Mucosa of stomach (tissue), 1 donor: ENCODE results near the gene CCDC60.

Experiments
- H3K27me3 ChIP-seq: one replicate; pipeline ENCODE4 v1.7.0; 2013; ENCODE audit warnings: mild to moderate bottlenecking, low read length; ENCODE audit not compliant: control insufficient read depth, insufficient read depth
- H3K36me3 ChIP-seq: one replicate; pipeline ENCODE4 v1.7.0; 2013; ENCODE audit warnings: low read length; ENCODE audit not compliant: control insufficient read depth, insufficient read depth
- H3K4me1 ChIP-seq: one replicate; pipeline ENCODE4 v1.7.0; 2013; ENCODE audit warnings: mild to moderate bottlenecking, low read length; ENCODE audit not compliant: control insufficient read depth, insufficient read depth
- H3K4me3 ChIP-seq: one replicate; pipeline ENCODE4 v1.7.0; 2013; ENCODE audit warnings: low read length
- H3K9ac ChIP-seq: one replicate; pipeline ENCODE4 v1.7.0; 2013; ENCODE audit warnings: mild to moderate bottlenecking, low read length, moderate library complexity
- H3K9me3 ChIP-seq: one replicate; pipeline ENCODE4 v1.7.0; 2013; ENCODE audit warnings: mild to moderate bottlenecking, low read length, moderate library complexity; ENCODE audit not compliant: control insufficient read depth
- donor health status: Pancreatic carcinoma.

Gene CCDC60, protein sequence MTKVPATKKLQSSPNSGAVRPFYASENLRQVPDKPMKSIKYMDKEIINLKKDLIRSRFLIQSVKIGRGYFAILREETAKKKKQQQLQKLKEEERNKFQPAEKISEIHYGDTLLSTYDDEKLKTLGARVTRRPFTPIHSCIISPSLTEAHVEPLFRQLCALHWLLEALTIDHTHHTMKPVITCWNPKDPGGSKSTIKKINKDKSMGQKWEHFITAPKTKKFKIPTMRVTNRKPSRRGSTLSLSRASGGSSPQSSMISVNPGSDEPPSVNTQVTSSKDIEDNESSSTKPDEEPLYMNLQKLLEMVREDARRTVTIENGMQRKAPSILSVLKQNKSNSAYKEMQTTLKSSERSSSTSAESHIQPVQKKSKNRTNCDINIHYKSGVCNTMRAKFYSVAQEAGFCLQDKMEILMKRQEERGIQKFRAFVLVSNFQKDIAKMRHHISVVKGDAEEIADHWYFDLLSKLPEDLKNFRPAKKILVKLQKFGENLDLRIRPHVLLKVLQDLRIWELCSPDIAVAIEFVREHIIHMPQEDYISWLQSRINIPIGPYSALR

GRCh38 chr12:119334430-119335170 lies at the start of gene CCDC60:
Gene CCDC60, plus strand, starts transcription at chr12:119334729. Its CDS starts 448 bp downstream, at chr12:119335177.
- Histone ChIP-seq H3K4me1 (no peaks in the 10 kb centered on the region), H3K4me3 (no peak within 1 kb of the TSS), H3K9ac (no peak within 1 kb of the TSS), H3K36me3 (no peaks in the 10 kb centered on the region), H3K9me3 (no peaks in the 10 kb centered on the region), H3K27me3 (peaks cover 4% of the 10 kb centered on the region)

GRCh38 chr12:119288576-119288975 lies 46.0 kb upstream of the CCDC60 start:
- H3K4me1 ChIP-seq = no peaks in the 10 kb centered on the region
- H3K36me3 ChIP-seq = no peaks in the 10 kb centered on the region
- H3K9ac ChIP-seq = no peak overlapping the region
- no peaks in the 10 kb centered on the region for H3K9me3 ChIP-seq
- H3K27me3 ChIP-seq = no peaks in the 10 kb centered on the region
- no peak overlapping the region for H3K4me3 ChIP-seq

DNA sequence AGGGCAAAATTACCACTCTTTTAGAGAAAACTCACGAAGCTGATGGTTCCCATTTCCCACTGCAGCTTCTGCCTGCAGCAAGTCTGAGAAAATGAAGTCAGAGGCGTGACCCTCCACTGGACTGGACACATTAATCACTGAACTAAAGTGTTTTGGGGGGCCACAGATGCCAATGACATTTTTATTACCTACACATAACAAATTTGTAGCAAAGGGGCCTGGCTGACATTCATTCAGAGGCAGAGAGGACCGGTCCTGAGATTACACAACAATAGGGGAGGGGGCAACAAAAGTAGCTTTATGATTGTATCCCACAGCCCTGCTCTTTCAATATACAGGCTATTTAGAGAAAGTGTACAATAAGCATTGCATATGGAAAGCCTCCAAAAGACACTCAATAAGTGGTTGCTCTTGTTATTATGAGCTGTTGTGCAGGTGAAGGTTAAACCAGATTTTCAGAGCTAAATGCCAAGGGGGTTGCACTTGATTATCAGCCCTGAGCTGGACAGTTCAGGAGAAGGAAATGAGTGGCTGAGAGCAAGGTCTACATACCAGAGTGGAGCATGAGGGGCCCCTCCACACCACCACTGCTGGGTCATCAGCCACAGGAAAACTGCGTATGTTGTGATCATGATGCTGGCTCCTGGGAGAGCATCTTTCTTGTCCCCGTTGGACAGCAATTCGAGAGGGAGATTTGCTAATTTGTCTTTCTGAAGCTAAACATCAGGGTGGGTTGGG lies 41.5 kb upstream of the CCDC60 start:
- H3K9ac ChIP-seq = no peak overlapping the region
- H3K36me3 ChIP-seq = no peaks in the 10 kb centered on the region
- no peak overlapping the region for H3K4me3 ChIP-seq
- H3K4me1 ChIP-seq = no peaks in the 10 kb centered on the region
- no peaks in the 10 kb centered on the region for H3K9me3 ChIP-seq
- H3K27me3 ChIP-seq = no peaks in the 10 kb centered on the region

DNA sequence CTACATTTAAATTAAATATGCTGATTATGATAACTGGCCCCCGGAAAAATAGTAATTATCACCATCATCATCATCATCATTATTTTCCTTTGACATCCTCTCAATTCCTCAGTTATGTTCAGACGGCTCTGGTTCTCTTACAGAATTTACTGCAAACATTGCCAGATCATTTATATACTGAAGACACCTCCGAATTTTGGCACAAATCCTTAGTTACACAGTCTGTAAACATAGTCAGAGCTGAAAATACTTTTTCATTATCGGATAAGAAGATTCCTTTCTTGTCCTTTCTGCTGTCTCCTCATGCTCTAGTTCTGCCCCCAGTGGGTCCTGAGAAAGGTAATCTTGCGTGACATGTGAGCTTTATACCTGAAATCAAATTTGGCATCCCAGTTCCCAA lies 40.3 kb upstream of the CCDC60 start:
- H3K9ac ChIP-seq = no peak overlapping the region
- H3K9me3 ChIP-seq = no peaks in the 10 kb centered on the region
- no peak overlapping the region for H3K4me3 ChIP-seq
- H3K4me1 ChIP-seq = no peaks in the 10 kb centered on the region
- H3K27me3 ChIP-seq = no peaks in the 10 kb centered on the region
- no peaks in the 10 kb centered on the region for H3K36me3 ChIP-seq

DNA sequence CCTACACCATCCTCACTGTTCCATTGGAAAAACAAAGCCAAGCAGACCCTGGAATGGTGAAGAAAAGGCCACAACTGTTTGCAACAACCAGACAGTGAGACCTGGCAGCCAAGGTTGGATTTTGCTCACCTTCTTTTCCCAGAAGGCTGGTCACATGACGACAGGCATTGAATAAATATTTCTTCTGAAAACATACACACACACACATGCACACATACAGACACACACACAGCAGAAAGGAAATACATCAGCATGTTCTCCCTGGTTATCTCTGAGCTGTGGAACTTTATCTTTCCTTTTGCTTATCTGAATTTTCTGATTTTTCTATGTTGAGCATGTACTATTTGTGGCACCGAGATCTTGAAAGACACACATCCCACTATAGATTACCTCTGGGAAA lies 38.0 kb upstream of the CCDC60 start:
- H3K27me3 ChIP-seq = no peaks in the 10 kb centered on the region
- H3K9me3 ChIP-seq = no peaks in the 10 kb centered on the region
- no peak overlapping the region for H3K4me3 ChIP-seq
- H3K4me1 ChIP-seq = no peaks in the 10 kb centered on the region
- no peak overlapping the region for H3K9ac ChIP-seq
- H3K36me3 ChIP-seq = no peaks in the 10 kb centered on the region

DNA sequence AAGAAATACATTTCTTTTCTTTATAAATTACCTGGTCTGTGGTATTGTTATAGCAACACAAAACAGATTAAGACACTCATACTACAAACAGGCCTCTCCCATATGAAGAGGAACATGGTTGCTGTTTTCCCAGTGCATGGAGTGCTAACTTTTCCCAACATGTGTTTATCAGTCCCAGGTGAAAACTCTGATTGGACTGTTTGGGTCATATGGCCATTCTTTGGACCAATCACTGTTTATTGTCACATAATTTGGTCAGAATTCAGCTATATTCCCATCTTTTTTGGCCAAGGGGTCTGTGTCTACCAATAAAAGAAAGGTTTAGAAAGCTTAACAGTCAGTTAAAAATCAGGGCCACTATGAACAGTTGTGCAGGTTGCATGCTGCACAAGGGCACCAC lies 35.4 kb upstream of the CCDC60 start:
- H3K9me3 ChIP-seq = no peaks in the 10 kb centered on the region

DNA sequence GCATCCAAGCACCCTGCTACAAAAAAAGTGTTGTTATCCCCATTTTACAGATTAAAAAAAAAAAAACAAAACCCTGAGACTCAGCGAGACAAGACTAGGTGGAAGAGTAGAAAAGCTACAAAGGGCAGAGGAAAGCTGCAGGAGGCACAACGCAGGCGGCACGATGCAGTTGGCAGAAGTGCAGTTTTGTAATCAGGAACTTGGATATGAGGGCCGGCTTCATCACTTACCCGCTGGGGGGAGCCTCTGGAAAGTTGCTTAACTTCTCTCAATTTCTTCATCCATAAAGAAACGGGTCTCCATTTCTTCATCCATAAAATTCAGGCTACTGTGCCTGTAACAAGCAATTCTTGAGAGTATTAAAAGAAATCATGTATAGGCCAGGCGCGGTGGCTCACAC lies 33.1 kb upstream of the CCDC60 start:
- Histone ChIP-seq H3K4me1 (no peaks in the 10 kb centered on the region), H3K27me3 (no peaks in the 10 kb centered on the region), H3K36me3 (no peaks in the 10 kb centered on the region), H3K9ac (no peak overlapping the region), H3K9me3 (no peaks in the 10 kb centered on the region), H3K4me3 (no peak overlapping the region)

More for the DNA sequence above, 35.4 kb upstream of the CCDC60 start:
- Histone ChIP-seq H3K4me1 (no peaks in the 10 kb centered on the region), H3K9ac (no peak overlapping the region), H3K36me3 (no peaks in the 10 kb centered on the region), H3K4me3 (no peak overlapping the region), H3K27me3 (no peaks in the 10 kb centered on the region)

GRCh38 chr12:119302451-119303080 lies 32.0 kb upstream of the CCDC60 start:
- no peaks in the 10 kb centered on the region for H3K27me3 ChIP-seq
- no peaks in the 10 kb centered on the region for H3K36me3 ChIP-seq
- no peak overlapping the region for H3K4me3 ChIP-seq
- H3K9ac ChIP-seq = no peak overlapping the region
- H3K9me3 ChIP-seq = no peaks in the 10 kb centered on the region
- no peaks in the 10 kb centered on the region for H3K4me1 ChIP-seq

DNA sequence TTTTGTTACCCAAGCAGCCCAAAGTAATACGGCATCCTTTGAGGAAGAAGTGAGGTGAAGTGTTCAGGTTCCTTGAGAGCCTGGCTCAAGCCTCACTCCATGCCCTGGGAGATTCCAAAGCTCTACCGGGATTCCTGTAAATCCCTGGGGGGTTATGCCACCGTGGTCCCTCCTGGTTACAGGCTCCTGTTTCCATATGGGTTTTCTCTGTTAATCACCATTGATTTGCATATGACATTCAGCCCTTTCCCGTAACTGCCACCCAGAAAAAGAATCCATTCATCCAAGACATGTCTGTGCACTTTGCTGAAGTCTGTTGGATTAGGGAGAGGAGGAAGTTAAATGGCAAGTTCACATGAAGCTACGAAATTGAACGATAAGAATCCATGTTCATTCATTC lies 27.9 kb upstream of the CCDC60 start:
- Histone ChIP-seq H3K27me3 (no peaks in the 10 kb centered on the region), H3K36me3 (no peaks in the 10 kb centered on the region), H3K9me3 (no peaks in the 10 kb centered on the region), H3K4me1 (no peaks in the 10 kb centered on the region), H3K9ac (no peak overlapping the region), H3K4me3 (no peak overlapping the region)

DNA sequence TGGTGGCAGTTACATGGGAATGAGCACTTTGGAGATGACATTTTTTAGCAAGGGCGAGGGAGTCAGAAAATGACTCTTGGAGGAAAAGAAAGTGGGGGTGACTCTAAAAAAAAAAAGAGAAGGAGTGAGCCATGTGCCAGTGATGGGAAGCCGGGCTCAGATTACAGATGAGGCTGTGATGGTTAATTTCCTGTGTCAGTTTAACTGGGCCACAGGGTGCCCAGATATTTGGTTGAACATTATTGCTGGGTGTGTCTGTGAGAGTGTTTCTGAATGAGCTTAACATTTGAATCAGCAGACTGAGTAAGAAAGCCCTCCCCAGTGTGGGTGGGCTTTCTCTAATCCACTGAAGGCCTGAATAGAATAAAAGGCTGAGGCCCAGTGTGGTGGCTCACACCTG lies 26.8 kb upstream of the CCDC60 start:
- Histone ChIP-seq H3K36me3 (no peaks in the 10 kb centered on the region), H3K4me3 (no peak overlapping the region), H3K9ac (no peak overlapping the region)

GRCh38 chr12:119308708-119309456 lies 25.6 kb upstream of the CCDC60 start:
- Histone ChIP-seq H3K9me3 (no peaks in the 10 kb centered on the region), H3K9ac (no peak overlapping the region), H3K36me3 (no peaks in the 10 kb centered on the region), H3K27me3 (no peaks in the 10 kb centered on the region), H3K4me3 (no peak overlapping the region), H3K4me1 (no peaks in the 10 kb centered on the region)

More for the DNA sequence above, 26.8 kb upstream of the CCDC60 start:
- H3K4me1 ChIP-seq = no peaks in the 10 kb centered on the region
- H3K9me3 ChIP-seq = no peaks in the 10 kb centered on the region
- H3K27me3 ChIP-seq = no peaks in the 10 kb centered on the region
